Epithelial cell of proximal tubule (primary cell): Measurements from ENCODE around the gene ICAM1. TPM values are rescaled to one million over a fixed set of nuclear protein-coding genes. Genes with fewer than 3 reads are reported as not detected.

Experiments used
- DNase-seq: peaks from one replicate; pipeline ENCODE4 v3.0.0-alpha.2; 2011; ENCODE audit warnings: low read depth
- H3K4me3 ChIP-seq: 2 replicates; pipeline ENCODE4 v1.5.1; 2011; ENCODE audit warnings: low read depth, mild to moderate bottlenecking, low read length
- total RNA-seq: library from RNA; depleted of rRNA; stranded (reverse); fragments of >200 nt; gene quantifications from 2 replicates; pipeline ENCODE4 v1.2.3, GENCODE V29; 2015
- TF ChIP-seq, protein P1 (sequence below): conservative IDR thresholded peaks from 2 replicates; pipeline ENCODE4 v1.5.1; 2012; ENCODE audit warnings: low read depth, mild to moderate bottlenecking, low read length

The ICAM1 gene
- total RNA-seq, 1 donor from 2014 or later: 36.3 TPM

DNA sequence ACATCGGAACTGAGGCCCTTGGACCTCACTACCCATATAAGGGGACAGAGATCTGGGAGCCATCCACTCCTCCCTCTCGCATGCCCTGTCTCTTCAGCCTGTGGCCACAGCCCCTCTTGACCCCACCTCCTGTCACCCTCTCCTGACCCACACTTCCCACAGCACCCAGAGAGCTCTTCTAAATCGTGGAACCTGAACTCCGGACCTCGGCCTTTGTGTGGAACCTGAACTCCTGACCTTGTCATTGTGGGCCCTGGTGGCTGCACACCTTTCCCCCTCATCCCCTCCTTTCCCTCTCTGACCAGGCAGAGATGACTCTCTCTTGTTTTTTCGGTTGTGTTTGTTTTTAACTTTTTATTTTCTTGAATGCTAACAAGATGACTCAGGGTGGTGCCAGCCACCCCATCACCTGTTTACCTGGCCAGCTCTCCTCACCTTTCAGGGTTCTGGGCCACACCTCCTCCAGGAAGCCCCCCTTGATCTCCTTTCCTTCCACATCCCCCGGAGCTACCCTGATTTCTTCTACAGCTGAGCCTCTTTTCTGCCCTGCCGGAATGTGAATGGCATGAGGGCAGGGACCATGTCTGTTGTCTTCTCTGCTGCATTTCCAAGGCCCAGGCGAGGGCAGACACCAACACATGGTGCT, 13.8 kb upstream of the ICAM1 start:
- DNase-seq: no peak
- TF ChIP-seq, protein P1, sequence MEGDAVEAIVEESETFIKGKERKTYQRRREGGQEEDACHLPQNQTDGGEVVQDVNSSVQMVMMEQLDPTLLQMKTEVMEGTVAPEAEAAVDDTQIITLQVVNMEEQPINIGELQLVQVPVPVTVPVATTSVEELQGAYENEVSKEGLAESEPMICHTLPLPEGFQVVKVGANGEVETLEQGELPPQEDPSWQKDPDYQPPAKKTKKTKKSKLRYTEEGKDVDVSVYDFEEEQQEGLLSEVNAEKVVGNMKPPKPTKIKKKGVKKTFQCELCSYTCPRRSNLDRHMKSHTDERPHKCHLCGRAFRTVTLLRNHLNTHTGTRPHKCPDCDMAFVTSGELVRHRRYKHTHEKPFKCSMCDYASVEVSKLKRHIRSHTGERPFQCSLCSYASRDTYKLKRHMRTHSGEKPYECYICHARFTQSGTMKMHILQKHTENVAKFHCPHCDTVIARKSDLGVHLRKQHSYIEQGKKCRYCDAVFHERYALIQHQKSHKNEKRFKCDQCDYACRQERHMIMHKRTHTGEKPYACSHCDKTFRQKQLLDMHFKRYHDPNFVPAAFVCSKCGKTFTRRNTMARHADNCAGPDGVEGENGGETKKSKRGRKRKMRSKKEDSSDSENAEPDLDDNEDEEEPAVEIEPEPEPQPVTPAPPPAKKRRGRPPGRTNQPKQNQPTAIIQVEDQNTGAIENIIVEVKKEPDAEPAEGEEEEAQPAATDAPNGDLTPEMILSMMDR: no peak
- H3K4me3 ChIP-seq: no peak overlapping the region

GRCh38 chr19:10258080-10258710, 12.7 kb upstream of the ICAM1 start:
- TF ChIP-seq, protein P1: no peak
- H3K4me3 ChIP-seq: no peak overlapping the region
- no peak for DNase-seq

DNA sequence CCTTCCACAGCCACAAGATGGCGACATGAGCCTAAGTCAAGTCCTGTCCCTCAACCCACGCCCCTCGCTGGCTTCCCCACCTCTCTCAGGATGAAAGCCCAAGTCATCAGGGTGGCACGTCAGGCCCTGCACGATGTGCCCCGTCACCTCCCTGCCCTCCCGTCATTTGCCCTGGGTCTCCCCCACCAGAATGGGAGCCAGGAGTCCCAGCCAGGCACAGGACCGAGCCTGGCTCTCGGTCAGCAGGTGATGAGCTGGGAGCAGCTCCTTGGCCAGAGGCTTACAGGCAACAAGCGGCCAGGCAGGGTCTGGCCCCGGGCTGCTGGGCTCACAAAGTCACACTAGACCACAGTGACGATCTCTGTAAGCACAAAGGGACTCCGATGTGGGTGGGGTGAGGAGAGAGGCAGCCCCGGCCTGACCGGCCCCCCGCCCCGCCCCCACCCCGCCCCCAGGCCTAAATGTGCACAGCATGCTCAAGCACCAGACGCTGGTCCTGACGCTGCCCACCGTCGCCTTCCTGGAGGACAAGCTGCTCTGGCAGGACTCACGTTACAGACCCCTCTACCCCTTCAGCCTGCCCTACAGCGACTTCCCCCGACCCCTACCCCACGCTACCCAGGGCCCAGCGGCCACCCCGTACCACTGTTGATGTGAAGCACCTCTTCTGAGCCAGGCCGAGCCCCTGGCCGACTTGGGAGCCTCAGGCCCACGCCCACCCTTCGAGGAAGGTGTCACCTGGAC, 11.6 kb upstream of the ICAM1 start:
- no peak overlapping the region for H3K4me3 ChIP-seq
- no peak for DNase-seq
- TF ChIP-seq, protein P1: peak; percentile 81

- peak; percentile 58 for DNase-seq
- TF ChIP-seq, protein P1: no peak
- H3K4me3 ChIP-seq: no peak overlapping the region
Measured at GRCh38 chr19:10260141-10260584, 10.8 kb upstream of the ICAM1 start.

GRCh38 chr19:10262771-10263170, 8.1 kb upstream of the ICAM1 start:
- TF ChIP-seq, protein P1: no peak
- no peak for DNase-seq
- no peak overlapping the region for H3K4me3 ChIP-seq

DNA sequence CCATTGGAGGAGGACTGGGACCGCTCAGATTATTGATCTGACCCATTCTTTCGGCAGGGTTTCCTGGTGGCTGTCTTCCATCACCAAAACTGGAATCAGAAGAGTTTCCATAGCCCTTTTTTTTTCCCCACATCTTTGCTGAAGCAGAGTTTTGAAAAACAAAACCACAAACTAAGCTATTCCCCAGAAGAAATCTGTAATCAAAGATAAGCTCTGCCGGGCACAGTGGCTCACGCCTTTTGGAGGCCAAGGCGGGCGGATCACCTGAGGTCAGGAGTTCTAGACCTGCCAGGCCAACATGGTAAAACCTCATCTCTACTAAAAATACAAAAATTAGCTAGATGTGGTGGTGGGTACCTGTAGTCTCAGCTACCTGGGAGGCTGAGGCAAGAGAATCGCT, 4.2 kb upstream of the ICAM1 start:
- DNase-seq: no peak
- TF ChIP-seq, protein P1: no peak
- no peak overlapping the region for H3K4me3 ChIP-seq
